Body of pancreas (tissue), 4 donors: ENCODE measurements around the gene MBD1. TPM values are rescaled to one million over a fixed set of nuclear protein-coding genes. Genes with fewer than 3 reads are reported as not detected.

Experiments used
- ATAC-seq: fragments of 150-250 bp; one replicate; pipeline ENCODE4 v1.9.1; 2016
- DNase-seq, 4 donors: peaks; one replicate each; pipeline ENCODE4 v3.0.0-alpha.2; 2019
- H3K27ac ChIP-seq, 4 donors: fragments of 200-600 bp; sonication (generic); 1 replicate in 3 of 4; 2 replicates in 1 of 4; pipeline versions ENCODE4 v1.5.1 to v1.6.1; 2016 to 2019; ENCODE audit warnings: mild to moderate bottlenecking in 1 of 4, mixed read lengths in 1 of 4, moderate library complexity in 1 of 4
- H3K27me3 ChIP-seq, 2 donors: fragments of 200-600 bp; sonication (generic); one replicate each; pipeline ENCODE4 v1.6.0; 2016; ENCODE audit warnings: mild to moderate bottlenecking in 1 of 2
- H3K36me3 ChIP-seq, 2 donors: fragments of 200-600 bp; sonication (generic); replicated peaks in 1 of 2; 2 replicates each; pipeline ENCODE4 v1.5.1; 2016; ENCODE audit warnings: low read depth in 2 of 2; ENCODE audit not compliant: insufficient read depth in 1 of 2
- H3K4me1 ChIP-seq: fragments of 200-600 bp; sonication (generic); one replicate; pipeline ENCODE4 v1.6.0; 2016
- H3K4me3 ChIP-seq, 2 donors: fragments of 200-600 bp; sonication (generic); 1 replicate in 1 of 2; 2 replicates in 1 of 2; pipeline ENCODE4 v1.5.1; 2016 to 2019
- H3K9me3 ChIP-seq, 3 donors: fragments of 200-600 bp; sonication (generic); 1 replicate in 2 of 3; 2 replicates in 1 of 3; pipeline ENCODE4 v1.5.1; 2016
- POLR2A ChIP-seq, 3 donors: fragments of 450-650 bp; IDR thresholded peaks; one replicate each; pipeline ENCODE4 v1.6.1; 2016; ENCODE audit warnings: antibody characterized with exemption in 3 of 3, mild to moderate bottlenecking in 2 of 3
- WGBS, 2 donors: methylation state at CpG; one replicate each; pipeline ENCODE4 v1.1.5; 2017; 5-methylcytosine and 5-hydroxymethylcytosine counted together
- intact Hi-C: fragments of 100-400 bp; cut with DNase I; formaldehyde crosslinking; loops from one replicate; pipeline ENCODE4 v1.15.1; 2023
- total RNA-seq, 2 donors: library from RNA; depleted of rRNA; stranded (reverse); fragments of >200 nt; gene quantifications; one replicate each; pipeline ENCODE4 v1.1.0, GENCODE V29; 2016
- TF ChIP-seq, protein P1 (sequence below), 7 experiments: fragments of 450-650 bp in 4 of 7; fragments of 200-600 bp in 3 of 7; sonication (generic) in 3 of 7; IDR thresholded peaks; one replicate each; pipeline ENCODE4 v1.5.1; 2016 to 2019; ENCODE audit warnings: antibody characterized with exemption in 7 of 7

Gene MBD1
- total RNA-seq, 2 donors from 2014 or later: 44.6 to 63.3 TPM

GRCh38 chr18:50276452-50276851 is 4.9 kb downstream of the MBD1 start:
- H3K27ac ChIP-seq: no peak overlapping the region
- no peaks in the 10 kb centered on the region for H3K27me3 ChIP-seq
- intact Hi-C loops: no loop called here
- TF ChIP-seq, protein P1, sequence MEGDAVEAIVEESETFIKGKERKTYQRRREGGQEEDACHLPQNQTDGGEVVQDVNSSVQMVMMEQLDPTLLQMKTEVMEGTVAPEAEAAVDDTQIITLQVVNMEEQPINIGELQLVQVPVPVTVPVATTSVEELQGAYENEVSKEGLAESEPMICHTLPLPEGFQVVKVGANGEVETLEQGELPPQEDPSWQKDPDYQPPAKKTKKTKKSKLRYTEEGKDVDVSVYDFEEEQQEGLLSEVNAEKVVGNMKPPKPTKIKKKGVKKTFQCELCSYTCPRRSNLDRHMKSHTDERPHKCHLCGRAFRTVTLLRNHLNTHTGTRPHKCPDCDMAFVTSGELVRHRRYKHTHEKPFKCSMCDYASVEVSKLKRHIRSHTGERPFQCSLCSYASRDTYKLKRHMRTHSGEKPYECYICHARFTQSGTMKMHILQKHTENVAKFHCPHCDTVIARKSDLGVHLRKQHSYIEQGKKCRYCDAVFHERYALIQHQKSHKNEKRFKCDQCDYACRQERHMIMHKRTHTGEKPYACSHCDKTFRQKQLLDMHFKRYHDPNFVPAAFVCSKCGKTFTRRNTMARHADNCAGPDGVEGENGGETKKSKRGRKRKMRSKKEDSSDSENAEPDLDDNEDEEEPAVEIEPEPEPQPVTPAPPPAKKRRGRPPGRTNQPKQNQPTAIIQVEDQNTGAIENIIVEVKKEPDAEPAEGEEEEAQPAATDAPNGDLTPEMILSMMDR (IDR thresholded peaks at IDR 0.05): no peak
- TF ChIP-seq POLR2A (IDR thresholded peaks at IDR 0.05): no peak
- DNase-seq (no peak), ATAC-seq (no peak)
- peaks cover 28 to 39% of the 10 kb centered on the region in 2 donors for H3K36me3 ChIP-seq
- no peak overlapping the region for H3K4me3 ChIP-seq
- H3K4me1 ChIP-seq: peaks cover 21% of the 10 kb centered on the region
- WGBS, 2 donors: 63 to 83% methylated on average over 4 of the region's 4 CpGs
- H3K9me3 ChIP-seq: no peaks in the 10 kb centered on the region

GRCh38 chr18:50275503-50276036 is 5.8 kb downstream of the MBD1 start:
- peaks cover 19% of the 10 kb centered on the region for H3K4me1 ChIP-seq
- 94% methylated on average over 18 to 19 of the region's 19 CpGs for WGBS, 2 donors
- DNase-seq (no peak), ATAC-seq (no peak)
- peaks cover 28 to 44% of the 10 kb centered on the region in 2 donors for H3K36me3 ChIP-seq
- intact Hi-C loops: no loop called here
- no peak overlapping the region for H3K27ac ChIP-seq
- H3K9me3 ChIP-seq: no peaks in the 10 kb centered on the region
- no peak overlapping the region for H3K4me3 ChIP-seq
- no peaks in the 10 kb centered on the region for H3K27me3 ChIP-seq
- no peak for TF ChIP-seq POLR2A (IDR thresholded peaks at IDR 0.05)
- TF ChIP-seq, protein P1 (IDR thresholded peaks at IDR 0.05): no peak

DNA sequence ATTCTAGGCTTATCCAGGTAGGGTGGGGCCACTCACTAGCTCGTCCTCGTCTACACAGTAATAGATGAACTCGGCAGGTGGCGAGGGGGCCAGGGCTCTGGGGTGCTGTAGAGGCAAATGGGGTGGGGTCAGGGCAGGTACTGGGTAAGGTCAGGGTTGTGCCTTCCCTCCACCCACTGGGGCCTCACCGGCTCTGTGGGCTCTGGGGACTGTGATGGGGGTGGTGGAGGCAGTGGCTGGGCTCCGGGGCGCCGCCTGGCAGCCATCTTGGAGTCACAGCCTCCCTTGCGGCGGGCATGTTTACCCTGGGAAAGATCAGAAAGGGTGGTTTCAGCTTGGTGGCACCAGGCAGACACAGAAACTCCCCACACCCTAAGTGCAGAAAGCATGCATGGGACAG is 6.4 kb downstream of the MBD1 start:
- 94 to 96% methylated on average over 9 to 10 of the region's 10 CpGs for WGBS, 2 donors
- H3K9me3 ChIP-seq: no peaks in the 10 kb centered on the region
- no peak overlapping the region for H3K27ac ChIP-seq
- H3K4me3 ChIP-seq: no peak overlapping the region
- peaks cover 28 to 44% of the 10 kb centered on the region in 2 donors for H3K36me3 ChIP-seq
- H3K4me1 ChIP-seq: peaks cover 12% of the 10 kb centered on the region
- intact Hi-C loops: no loop called here
- H3K27me3 ChIP-seq: no peaks in the 10 kb centered on the region
- TF ChIP-seq, protein P1 (IDR thresholded peaks at IDR 0.05): no peak
- DNase-seq (no peak), ATAC-seq (no peak)

DNA sequence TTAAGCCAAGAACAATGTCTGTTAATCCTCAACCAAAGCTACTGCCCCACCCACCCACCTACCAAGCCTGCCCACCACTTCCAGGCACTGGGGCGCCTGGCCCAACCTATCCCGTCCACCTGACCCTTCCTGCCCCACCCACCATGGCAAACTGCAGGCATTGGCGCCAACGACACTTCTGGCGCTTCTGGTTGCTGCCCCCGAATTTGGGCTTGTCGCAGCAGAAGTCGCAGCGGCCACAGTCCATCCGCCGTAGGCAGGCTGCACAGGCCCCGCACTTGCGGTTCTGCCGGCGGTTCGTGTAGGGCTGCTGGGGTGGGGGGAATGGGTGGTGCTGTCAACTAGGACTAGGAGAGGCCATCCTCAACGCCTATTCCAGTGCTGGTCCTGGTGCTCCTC is 7.3 kb downstream of the MBD1 start:
- no peaks in the 10 kb centered on the region for H3K27me3 ChIP-seq
- peaks cover 28 to 46% of the 10 kb centered on the region in 2 donors for H3K36me3 ChIP-seq
- H3K4me3 ChIP-seq: no peak overlapping the region
- DNase-seq: no peak
- H3K9me3 ChIP-seq: no peaks in the 10 kb centered on the region
- no peak overlapping the region for H3K27ac ChIP-seq
- H3K4me1 ChIP-seq: peaks cover 3% of the 10 kb centered on the region
- WGBS, 2 donors: 94 to 95% methylated on average over 11 to 17 of the region's 17 CpGs
- no peak for TF ChIP-seq POLR2A (IDR thresholded peaks at IDR 0.05)
- TF ChIP-seq, protein P1 (IDR thresholded peaks at IDR 0.05): no peak
- intact Hi-C loops: no loop called here
- ATAC-seq: no peak
